Measurements from ENCODE around the gene ARHGAP40.

The ARHGAP40 gene

GRCh38 chr20:38670786-38671185 lies 69.2 kb downstream of the ARHGAP40 start:
- no peak for DNase-seq (ENCODE audit: low read depth)
- H3K4me3 ChIP-seq (ENCODE audit: low read depth, low read length), result no peak overlapping the region
- TF ChIP-seq CTCF (IDR thresholded peaks at IDR 0.05; ENCODE audit: insufficient read depth, low read depth, low read length, missing control alignments), result no peak

GRCh38 chr20:38671186-38671585 lies 69.6 kb downstream of the ARHGAP40 start:
- DNase-seq (ENCODE audit: low read depth), result no peak

GRCh38 chr20:38671701-38672292 lies 70.2 kb downstream of the ARHGAP40 start:
- no peak overlapping the region for H3K4me3 ChIP-seq (ENCODE audit: low read depth, low read length)
- TF ChIP-seq CTCF (IDR thresholded peaks at IDR 0.05; ENCODE audit: insufficient read depth, low read depth, low read length, missing control alignments), result no peak
- DNase-seq (ENCODE audit: low read depth), result no peak

More at GRCh38 chr20:38671186-38671585, 69.6 kb downstream of the ARHGAP40 start:
- no peak for TF ChIP-seq CTCF (IDR thresholded peaks at IDR 0.05; ENCODE audit: insufficient read depth, low read depth, low read length, missing control alignments)
- H3K4me3 ChIP-seq (ENCODE audit: low read depth, low read length), result no peak overlapping the region

GRCh38 chr20:38672504-38672903 lies 70.9 kb downstream of the ARHGAP40 start:
- no peak for TF ChIP-seq CTCF (IDR thresholded peaks at IDR 0.05; ENCODE audit: insufficient read depth, low read depth, low read length, missing control alignments)
- no peak overlapping the region for H3K4me3 ChIP-seq (ENCODE audit: low read depth, low read length)
- no peak for DNase-seq (ENCODE audit: low read depth)

- H3K4me3 ChIP-seq (ENCODE audit: low read depth, low read length), result no peak overlapping the region
- no peak for DNase-seq (ENCODE audit: low read depth)
- no peak for TF ChIP-seq CTCF (IDR thresholded peaks at IDR 0.05; ENCODE audit: insufficient read depth, low read depth, low read length, missing control alignments)
Measured at GRCh38 chr20:38673261-38673660, 71.7 kb downstream of the ARHGAP40 start.

GRCh38 chr20:38673725-38674091 lies 72.1 kb downstream of the ARHGAP40 start:
- H3K4me3 ChIP-seq (ENCODE audit: low read depth, low read length), result peak overlapping the region; percentile 68
- DNase-seq (ENCODE audit: low read depth), result peak; percentile 7
- no peak for TF ChIP-seq CTCF (IDR thresholded peaks at IDR 0.05; ENCODE audit: insufficient read depth, low read depth, low read length, missing control alignments)

GRCh38 chr20:38674092-38674764 lies 72.6 kb downstream of the ARHGAP40 start:
- TF ChIP-seq CTCF (IDR thresholded peaks at IDR 0.05; ENCODE audit: insufficient read depth, low read depth, low read length, missing control alignments), result no peak
- H3K4me3 ChIP-seq (ENCODE audit: low read depth, low read length), result peak overlapping the region; percentile 68
- DNase-seq (ENCODE audit: low read depth), result peak; percentile 82
